Kidney epithelial cell (primary cell): Measurements from ENCODE around the gene ZNF827. TPM values are rescaled to one million over a fixed set of nuclear protein-coding genes. Genes with fewer than 3 reads are reported as not detected.

Experiments used
- DNase-seq: peaks from one replicate; pipeline ENCODE4 v3.0.0-alpha.2; 2010; ENCODE audit warnings: low read depth
- H3K27me3 ChIP-seq: 2 replicates; pipeline ENCODE4 v1.6.0; 2011; ENCODE audit warnings: low read length; ENCODE audit not compliant: control insufficient read depth, insufficient read depth
- H3K36me3 ChIP-seq: 2 replicates; pipeline ENCODE4 v1.5.1; 2011; ENCODE audit warnings: low read length; ENCODE audit not compliant: control insufficient read depth, insufficient read depth
- H3K4me3 ChIP-seq: 2 replicates; pipeline ENCODE4 v1.5.1; 2011; ENCODE audit warnings: low read depth, mild to moderate bottlenecking, control low read depth, low read length
- total RNA-seq: library from RNA; depleted of rRNA; stranded (reverse); fragments of >200 nt; gene quantifications from 2 replicates; pipeline ENCODE4 v1.2.3, GENCODE V29; 2015
- TF ChIP-seq, protein P1 (sequence below): IDR thresholded peaks from 2 replicates; pipeline ENCODE4 v1.5.1; 2011; ENCODE audit warnings: mild to moderate bottlenecking, moderate library complexity, low read length, control low read depth, inconsistent platforms; ENCODE audit not compliant: insufficient read depth, poor library complexity, severe bottlenecking

The ZNF827 gene
- total RNA-seq, 1 donor from 2014 or later: 14.0 TPM

DNA sequence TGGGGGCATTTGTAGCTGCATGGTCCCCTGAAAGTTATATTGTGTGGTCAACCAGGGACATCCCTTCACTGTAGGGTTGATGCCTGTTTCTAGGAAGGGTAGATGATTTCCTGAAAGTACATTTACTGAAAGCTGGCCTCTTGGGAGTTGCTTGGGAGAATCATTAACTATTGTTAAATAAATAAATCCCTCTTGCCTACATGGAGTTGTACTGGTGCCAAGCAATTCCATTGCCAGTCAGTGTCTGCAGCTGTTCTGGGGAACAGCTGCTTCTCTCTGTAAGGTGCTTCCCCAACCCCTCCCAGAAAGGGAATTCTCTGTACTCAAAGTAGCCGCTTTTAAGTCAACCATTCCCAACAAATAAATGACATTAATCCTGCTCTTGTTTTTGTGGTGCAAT, 207.6 kb downstream of the ZNF827 start:
- no peak overlapping the region for H3K4me3 ChIP-seq
- DNase-seq: peak; percentile 93
- no peaks in the 10 kb centered on the region for H3K27me3 ChIP-seq
- TF ChIP-seq, protein P1, sequence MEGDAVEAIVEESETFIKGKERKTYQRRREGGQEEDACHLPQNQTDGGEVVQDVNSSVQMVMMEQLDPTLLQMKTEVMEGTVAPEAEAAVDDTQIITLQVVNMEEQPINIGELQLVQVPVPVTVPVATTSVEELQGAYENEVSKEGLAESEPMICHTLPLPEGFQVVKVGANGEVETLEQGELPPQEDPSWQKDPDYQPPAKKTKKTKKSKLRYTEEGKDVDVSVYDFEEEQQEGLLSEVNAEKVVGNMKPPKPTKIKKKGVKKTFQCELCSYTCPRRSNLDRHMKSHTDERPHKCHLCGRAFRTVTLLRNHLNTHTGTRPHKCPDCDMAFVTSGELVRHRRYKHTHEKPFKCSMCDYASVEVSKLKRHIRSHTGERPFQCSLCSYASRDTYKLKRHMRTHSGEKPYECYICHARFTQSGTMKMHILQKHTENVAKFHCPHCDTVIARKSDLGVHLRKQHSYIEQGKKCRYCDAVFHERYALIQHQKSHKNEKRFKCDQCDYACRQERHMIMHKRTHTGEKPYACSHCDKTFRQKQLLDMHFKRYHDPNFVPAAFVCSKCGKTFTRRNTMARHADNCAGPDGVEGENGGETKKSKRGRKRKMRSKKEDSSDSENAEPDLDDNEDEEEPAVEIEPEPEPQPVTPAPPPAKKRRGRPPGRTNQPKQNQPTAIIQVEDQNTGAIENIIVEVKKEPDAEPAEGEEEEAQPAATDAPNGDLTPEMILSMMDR: no peak
- no peaks in the 10 kb centered on the region for H3K36me3 ChIP-seq

DNA sequence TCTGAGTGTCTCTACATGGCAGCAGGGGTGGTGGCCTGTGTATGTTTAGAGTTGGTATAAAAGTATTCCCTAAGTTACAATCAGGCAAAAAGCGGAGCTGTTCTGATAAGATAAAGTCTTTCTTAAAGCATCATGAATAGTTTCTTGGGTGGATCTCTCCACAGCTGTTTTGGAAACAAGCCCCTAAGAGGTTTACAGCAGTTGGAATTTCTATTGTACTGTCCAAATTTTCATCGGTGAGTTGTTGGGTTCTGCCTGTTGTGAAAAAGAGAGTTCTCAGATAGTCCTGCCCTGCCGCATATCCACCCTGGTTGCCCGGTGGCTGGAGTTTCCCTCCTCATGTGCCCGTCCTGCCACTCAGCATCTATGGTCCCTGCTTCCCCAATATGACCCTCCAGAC, 208.6 kb downstream of the ZNF827 start:
- Histone ChIP-seq H3K36me3 (no peaks in the 10 kb centered on the region), H3K27me3 (no peaks in the 10 kb centered on the region), H3K4me3 (no peak overlapping the region)
- TF ChIP-seq, protein P1: no peak
- DNase-seq: no peak

DNA sequence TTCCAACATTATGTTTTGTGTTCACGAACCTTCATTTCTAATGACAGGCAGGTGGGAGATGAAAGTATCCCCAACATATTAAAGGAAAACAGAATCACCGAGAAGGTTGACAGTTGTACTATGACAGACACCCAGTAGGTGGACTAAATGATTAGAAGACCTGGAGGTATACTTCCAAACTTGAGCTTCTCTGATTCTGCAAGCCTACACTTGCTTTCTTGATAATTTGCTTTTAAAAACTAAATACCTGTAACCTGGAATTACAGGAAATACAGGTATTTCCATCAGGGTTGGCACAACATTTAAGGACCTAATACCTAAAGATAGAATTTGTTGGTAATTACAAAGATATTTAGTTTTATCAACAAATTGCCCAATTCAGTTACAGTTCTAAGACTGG, 215.3 kb downstream of the ZNF827 start:
- no peak for DNase-seq
- no peak overlapping the region for H3K4me3 ChIP-seq
- H3K36me3 ChIP-seq: no peaks in the 10 kb centered on the region
- TF ChIP-seq, protein P1: no peak
- no peaks in the 10 kb centered on the region for H3K27me3 ChIP-seq

DNA sequence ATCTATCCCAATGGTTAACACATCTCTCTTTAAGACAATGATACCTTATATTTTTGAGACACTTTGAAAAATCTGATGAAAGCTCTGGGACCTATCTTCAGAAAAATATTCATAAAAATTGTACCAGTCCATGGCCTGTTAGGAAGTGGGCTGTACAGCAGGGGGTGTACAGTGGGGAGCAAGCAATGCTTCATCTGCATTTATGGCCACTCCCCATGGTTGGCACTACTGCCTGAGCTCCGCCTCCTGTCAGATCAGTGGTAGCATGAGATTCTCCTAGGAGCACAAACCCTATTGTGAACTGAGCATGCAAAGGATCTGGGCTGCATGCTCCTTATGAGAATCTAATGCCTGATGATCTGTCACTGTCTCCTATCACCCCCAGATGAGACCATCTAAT, 216.1 kb downstream of the ZNF827 start:
- TF ChIP-seq, protein P1: no peak
- no peak for DNase-seq
- no peaks in the 10 kb centered on the region for H3K36me3 ChIP-seq
- H3K27me3 ChIP-seq: no peaks in the 10 kb centered on the region
- H3K4me3 ChIP-seq: no peak overlapping the region

DNA sequence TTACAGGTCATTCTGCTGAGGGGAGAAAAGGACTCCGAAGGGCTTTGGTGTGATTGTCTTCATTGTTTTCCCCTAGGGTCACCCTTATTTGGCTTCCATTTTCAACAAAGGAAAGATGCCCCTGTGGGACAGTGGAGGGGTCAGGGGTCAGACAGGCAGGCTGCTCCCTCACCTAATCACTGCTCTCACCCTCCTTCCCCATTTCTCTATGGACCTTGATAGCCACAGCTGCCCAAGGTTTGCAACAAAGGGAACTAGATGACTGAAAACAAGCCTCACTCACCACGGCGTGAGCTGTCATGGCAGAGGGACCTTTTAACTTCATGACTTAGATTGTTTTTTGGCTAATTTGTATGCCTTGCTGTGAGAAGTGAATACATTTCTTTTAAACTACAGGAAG, 218.0 kb downstream of the ZNF827 start:
- Histone ChIP-seq H3K4me3 (no peak overlapping the region), H3K36me3 (no peaks in the 10 kb centered on the region), H3K27me3 (no peaks in the 10 kb centered on the region)
- TF ChIP-seq, protein P1: no peak
- DNase-seq: no peak

DNA sequence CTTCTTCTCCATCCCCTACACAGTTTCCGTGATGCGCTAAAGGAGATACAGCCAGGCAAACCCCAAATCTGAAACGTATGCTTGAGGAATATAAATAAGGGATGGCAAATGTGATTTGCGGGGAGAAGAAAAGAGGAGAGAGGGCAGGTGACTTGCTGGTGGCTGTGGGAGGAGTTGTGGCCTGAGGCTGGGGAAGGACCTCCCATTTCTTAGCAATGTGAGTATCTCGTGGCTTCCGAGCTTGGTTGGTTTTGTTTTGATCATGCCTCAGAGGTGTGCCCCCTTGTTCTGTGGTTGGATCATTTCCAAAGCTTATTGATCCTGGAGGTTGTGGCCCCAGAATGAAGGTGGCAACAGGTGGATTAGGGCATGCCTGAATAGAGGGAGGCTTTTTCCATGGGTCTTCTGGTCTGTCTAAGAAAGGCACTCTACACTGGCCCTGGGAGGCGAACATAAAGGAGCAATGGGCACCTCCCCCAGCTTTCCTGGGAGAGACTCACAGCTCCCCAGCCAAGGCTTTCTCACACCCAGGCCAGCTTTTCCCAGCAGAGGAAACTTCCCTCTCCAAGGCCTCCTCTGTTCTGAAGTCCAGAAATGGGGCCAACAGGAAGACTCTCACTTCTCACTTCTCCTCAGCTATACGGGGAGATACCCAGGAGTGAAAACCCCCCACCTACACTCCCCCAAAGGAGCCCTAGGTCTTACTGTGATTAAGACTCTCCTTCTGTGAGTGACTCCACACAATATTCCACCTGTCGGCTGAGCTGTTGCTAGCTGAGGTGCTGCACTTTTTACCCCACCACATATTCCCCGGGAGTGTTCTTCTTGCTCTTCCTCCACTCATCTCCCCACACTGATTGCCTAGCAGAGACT, 218.6 kb downstream of the ZNF827 start:
- no peaks in the 10 kb centered on the region for H3K36me3 ChIP-seq
- TF ChIP-seq, protein P1: no peak
- DNase-seq: no peak
- H3K27me3 ChIP-seq: no peaks in the 10 kb centered on the region
- H3K4me3 ChIP-seq: no peak overlapping the region
